HG02943 (cell line): ENCODE data around the gene COL28A1.

ENCODE experiments used
- ATAC-seq: cut with Tn5 transposase; IDR thresholded peaks from one replicate; pipeline ENCODE4 v1.9.1; 2021; ENCODE audit warnings: mild to moderate bottlenecking, low read depth, moderate library complexity; ENCODE audit not compliant: unreplicated experiment

COL28A1 gene

GRCh38 chr7:7522421-7522820 lies 13.3 kb downstream of the COL28A1 start:
- no peak for ATAC-seq

DNA sequence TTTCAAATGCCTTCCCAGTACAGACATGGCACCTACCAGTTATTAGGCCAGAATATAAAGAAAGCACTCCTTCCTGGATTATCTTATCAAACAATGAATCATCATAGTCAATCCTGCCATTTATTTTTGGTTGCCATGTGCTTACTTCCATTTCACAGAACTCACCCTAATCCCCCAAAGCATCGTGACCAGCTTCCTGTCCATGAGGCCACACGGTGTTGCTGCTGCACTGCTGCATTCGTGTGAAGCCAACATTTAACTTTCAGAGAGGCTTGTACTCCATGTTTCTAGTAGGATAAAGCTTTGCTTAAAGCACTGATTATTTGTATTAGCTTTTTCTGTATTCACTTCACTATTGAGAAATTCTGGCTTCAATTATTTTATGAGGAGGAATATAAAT lies 14.4 kb downstream of the COL28A1 start:
- ATAC-seq: no peak

DNA sequence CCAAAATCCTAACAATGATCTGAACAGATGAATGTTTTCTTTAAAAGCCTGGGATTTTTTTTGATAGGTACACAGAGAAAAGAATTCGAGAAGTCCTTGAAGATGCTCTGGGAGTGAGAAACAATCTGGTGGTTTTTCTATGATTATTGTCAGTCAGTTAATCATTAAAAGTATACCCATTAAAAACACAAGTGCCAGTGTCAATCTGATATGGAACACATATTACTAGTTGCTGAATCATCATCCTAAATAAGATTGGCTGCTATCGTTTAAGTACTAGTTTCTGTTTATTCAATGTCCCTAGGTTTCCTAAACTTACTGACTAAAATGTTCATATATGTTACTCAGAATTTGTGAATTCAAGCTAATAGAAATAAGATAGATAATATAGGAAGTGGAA lies 16.1 kb downstream of the COL28A1 start:
- ATAC-seq: no peak

- no peak for ATAC-seq
Measured at GRCh38 chr7:7519056-7519455, 16.6 kb downstream of the COL28A1 start.

- no peak for ATAC-seq
Measured at GRCh38 chr7:7517754-7518153, 17.9 kb downstream of the COL28A1 start.

- no peak for ATAC-seq
Measured at GRCh38 chr7:7516662-7517061, 19.0 kb downstream of the COL28A1 start.

GRCh38 chr7:7516156-7516555 lies 19.5 kb downstream of the COL28A1 start:
- no peak for ATAC-seq

DNA sequence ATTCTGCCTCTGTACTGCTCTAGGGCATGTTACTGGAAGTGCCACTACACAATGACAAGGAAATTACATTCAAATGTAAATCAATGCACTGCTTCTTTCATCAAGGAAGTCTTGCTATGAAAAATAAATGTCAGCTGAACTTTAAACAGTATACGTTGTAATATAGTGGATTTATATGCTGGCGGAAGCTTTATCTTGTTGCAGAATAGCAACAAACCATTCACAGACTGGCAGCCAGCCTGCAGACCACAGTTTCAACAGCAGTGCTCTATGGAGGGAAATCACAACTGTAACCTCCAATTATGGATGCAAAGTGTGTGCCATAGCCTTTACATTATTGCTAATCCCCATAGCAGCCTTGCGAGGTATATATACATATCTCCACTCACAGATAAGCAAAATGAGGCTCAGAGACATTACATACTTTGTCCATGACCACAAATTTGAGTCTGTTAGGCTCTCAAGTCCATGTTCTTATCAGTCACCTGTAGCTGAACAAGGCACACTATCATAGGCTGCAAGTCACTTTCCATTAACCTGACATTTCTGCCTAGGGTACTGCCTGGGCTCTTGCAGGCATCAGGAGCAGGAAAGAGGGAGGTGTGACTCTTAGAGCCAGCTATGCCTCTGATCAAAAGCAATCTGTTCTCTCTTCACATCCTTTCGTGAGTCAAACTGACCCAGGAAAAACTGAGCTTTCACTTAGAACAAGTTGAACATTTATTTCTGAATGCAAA lies 22.6 kb downstream of the COL28A1 start:
- ATAC-seq: no peak

GRCh38 chr7:7510794-7511193 lies 24.9 kb downstream of the COL28A1 start:
- no peak for ATAC-seq

DNA sequence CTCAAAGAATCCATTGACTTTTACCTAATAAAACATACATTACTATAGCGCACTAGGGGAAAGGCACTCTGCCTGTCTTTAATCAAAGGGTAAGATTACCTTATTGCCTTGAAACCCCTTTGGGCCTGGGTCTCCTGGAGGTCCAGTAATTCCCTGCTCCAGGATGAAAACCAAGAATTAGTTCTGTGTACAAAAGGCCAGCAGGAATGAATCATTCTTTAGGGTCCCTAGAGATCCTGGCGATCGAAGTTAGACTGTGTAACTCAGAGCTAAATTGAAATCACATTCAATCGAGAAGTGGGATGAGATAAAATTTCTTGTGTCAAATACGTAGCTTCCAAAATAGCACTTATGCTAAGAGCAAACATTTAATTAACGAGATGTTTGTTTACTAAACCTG lies 29.8 kb downstream of the COL28A1 start:
- no peak for ATAC-seq

DNA sequence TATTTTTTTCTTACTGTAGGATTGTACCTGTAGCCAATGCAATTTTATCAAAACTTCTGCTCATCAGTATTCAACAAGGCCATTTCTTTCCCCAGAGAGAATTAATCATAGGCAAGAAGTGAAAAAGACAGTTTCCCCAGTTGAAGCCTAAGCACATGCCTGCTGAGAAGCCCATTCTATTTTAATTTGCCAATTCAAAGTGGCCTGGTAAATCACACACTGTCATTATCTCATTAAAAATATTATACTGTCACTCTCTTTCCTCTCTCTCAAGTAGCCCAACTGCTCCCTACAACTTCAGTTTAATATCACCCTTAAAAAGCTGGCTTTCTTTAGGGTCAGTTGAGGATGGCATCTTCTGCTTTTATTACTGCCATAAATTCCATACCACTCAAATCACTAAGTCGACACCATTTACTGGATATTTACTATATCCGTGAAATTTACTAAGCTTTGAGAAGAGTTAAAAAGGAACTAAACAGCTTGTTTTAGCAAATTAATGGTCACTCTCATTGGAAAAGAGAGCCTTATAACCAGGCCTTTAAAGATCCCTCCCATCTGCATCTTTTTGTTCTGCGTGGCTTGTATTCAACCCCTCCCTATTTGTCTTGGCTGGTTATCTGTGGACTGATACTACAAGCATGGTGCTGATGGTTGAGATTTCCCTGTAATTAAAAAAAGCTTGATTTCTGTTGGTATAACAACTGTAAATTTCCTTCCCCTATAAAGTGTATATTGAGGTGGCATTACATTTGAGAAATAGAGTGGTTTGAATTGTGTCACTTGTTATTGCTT lies 30.6 kb downstream of the COL28A1 start:
- no peak for ATAC-seq

DNA sequence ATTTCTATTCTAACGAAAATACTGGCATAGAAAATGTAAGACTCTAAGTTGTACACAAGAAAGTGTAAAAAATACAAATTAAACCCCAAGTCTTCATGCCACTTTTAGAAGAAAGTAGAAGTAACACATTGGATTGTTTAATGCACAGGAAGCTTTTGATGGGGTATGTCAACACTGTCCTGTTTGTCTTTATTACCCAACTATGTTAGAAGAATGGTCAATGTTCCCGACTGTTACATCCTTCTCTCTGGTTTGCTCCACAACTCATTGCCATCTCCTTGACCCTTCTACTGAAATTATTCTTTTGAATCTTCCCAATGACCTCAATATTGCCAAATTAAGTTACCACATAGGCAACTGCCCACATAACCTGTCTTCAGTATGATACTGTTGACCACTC lies 35.8 kb downstream of the COL28A1 start:
- no peak for ATAC-seq

- no peak for ATAC-seq
Measured at GRCh38 chr7:7498856-7499255, 36.8 kb downstream of the COL28A1 start.

GRCh38 chr7:7496311-7496710 lies 39.4 kb downstream of the COL28A1 start:
- ATAC-seq: no peak

GRCh38 chr7:7495171-7495570 lies 40.5 kb downstream of the COL28A1 start:
- no peak for ATAC-seq

DNA sequence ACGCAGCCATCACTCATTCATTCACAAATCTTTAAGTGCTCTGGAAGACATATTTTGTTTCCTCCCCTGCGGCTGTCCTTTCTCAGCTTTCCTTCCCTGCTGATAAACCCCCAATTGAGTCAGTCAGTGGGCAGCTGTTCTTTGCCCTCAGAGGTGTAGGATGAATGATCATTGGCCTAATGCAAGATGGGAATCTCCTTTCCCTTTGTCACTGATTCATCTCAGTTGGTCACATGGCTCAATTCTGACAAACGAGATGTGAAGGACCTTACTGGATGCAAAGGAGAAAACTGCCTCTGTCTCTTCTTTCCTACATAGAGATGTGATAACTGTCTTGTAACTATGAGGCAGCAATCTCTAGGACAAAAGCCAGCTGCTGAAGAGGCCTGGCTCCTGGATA lies 44.6 kb downstream of the COL28A1 start:
- ATAC-seq: no peak

GRCh38 chr7:7490003-7490402 lies 45.7 kb downstream of the COL28A1 start:
- ATAC-seq: no peak

DNA sequence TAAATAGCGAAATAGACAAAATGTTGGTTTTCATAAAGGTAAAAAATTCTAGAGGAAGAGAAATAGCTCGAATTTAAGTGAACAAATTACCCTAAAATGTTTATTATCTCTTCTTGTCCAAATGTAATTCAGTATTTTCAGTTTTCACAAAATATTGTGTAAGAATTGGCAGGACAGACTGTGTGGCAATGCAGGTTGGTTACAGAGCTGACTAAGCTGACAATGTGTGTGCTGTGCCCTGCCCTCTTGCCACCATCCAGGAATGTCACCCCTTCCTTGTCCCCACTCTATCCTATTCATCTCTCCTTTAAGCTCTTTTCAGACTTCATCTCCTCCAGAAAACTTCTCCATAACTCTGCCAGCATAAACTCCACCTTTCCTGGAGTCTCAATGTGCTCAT lies 46.1 kb downstream of the COL28A1 start:
- no peak for ATAC-seq

DNA sequence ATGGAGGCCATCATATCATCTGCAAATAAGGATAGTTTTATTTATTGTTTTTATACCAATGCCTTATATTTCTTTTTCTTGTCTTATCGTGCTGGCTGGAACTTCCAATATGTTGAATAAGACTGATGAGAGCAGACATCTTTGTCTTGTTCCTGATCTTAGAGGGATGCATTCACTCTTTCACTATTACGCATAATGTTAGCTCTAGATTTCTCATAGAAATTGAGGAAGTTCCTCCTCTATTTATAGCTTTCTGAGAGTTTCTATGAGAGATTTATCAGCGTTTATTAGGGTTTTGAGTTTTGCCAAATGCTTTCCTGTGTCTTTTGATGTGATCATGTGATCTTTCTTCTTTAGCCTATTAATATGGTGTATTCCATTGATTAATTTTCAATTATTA lies 49.3 kb downstream of the COL28A1 start:
- no peak for ATAC-seq

DNA sequence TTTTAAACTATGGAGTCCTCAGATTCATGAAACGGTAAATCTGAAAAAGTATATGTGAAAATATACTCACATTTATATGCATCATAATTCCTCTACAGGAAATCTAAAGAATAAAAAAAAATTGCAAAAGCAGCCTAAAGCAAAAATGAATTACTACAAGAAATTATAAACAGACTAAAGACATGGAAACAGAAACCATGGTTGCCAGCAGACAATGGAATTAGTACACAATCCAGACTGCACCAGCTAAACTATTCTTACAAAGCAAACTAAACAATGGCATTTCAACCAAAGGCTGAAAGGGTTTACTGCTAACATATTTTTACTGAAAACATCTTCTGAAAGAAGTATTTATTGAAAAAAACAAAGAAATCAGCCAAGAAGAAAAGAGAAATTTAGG lies 51.6 kb downstream of the COL28A1 start:
- ATAC-seq: no peak

GRCh38 chr7:7481802-7482201 lies 53.9 kb downstream of the COL28A1 start:
- no peak for ATAC-seq

- no peak for ATAC-seq
Measured at GRCh38 chr7:7479275-7479805, 56.3 kb downstream of the COL28A1 start.
